B cell (primary cell): ENCODE measurements around the gene ERC2. TPM values are rescaled to one million over a fixed set of nuclear protein-coding genes. Genes with fewer than 3 reads are reported as not detected.

ENCODE experiments used
- ATAC-seq: fragments of 200-7000 bp; cut with Tn5 transposase; one replicate; pipeline ENCODE4 v1.10.0; 2021; ENCODE audit warnings: low read depth, mild to moderate bottlenecking, moderate number of reproducible peaks, moderate library complexity
- CTCF ChIA-PET: fragments of 350-600 bp; sonication (Branson Sonifier 250); formaldehyde crosslinking; loops from one replicate; lab custom pipeline; 2021; ENCODE audit warnings: antibody characterized with exemption, inconsistent platforms; lab: Charles Lee
- POLR2A ChIA-PET: fragments of 350-600 bp; sonication (Branson Sonifier 250); formaldehyde crosslinking; loops from one replicate; lab custom pipeline; 2021; ENCODE audit warnings: antibody characterized with exemption; lab: Charles Lee
- DNase-seq: peaks from one replicate; pipeline ENCODE4 v3.0.0; 2013
- H2AFZ ChIP-seq: 2 replicates; pipeline ENCODE4 v1.6.1; 2012; ENCODE audit warnings: mild to moderate bottlenecking, low read depth, low read length; ENCODE audit not compliant: insufficient read depth, poor library complexity, severe bottlenecking
- H3K27ac ChIP-seq, 2 donors: 1 replicate in 1 of 2; 2 replicates in 1 of 2; pipeline ENCODE4 v1.5.1; 2012 to 2013; ENCODE audit warnings: low read length in 2 of 2, mild to moderate bottlenecking in 2 of 2, moderate library complexity in 1 of 2
- H3K27me3 ChIP-seq, 4 experiments: fragments of 200-600 bp in 1 of 4; sonication (generic) in 1 of 4; replicated peaks in 1 of 4; 1 replicate in 2 of 4; 2 replicates in 2 of 4; pipeline versions ENCODE4 v1.6.1 to v1.7.0; 2013 to 2016; ENCODE audit warnings: low read length in 3 of 4, mild to moderate bottlenecking in 2 of 4, mixed read lengths in 1 of 4, moderate library complexity in 1 of 4; ENCODE audit not compliant: insufficient read depth in 4 of 4, control insufficient read depth in 3 of 4; ENCODE audit errors: control extremely low read depth in 1 of 4
- H3K36me3 ChIP-seq, 2 experiments: replicated peaks in 1 of 2; 1 replicate in 1 of 2; 2 replicates in 1 of 2; pipeline versions ENCODE4 v1.6.1 to v1.7.1; 2013; ENCODE audit warnings: low read length in 1 of 2; ENCODE audit not compliant: insufficient read depth in 2 of 2, control insufficient read depth in 1 of 2; ENCODE audit errors: control extremely low read depth in 1 of 2, extremely low read depth in 1 of 2
- H3K4me1 ChIP-seq, 2 donors: fragments of 200-600 bp in 1 of 2; sonication (generic) in 1 of 2; 1 replicate in 1 of 2; 2 replicates in 1 of 2; pipeline versions ENCODE4 v1.5.1 to v1.6.1; 2013 to 2017; ENCODE audit warnings: low read length in 2 of 2; ENCODE audit not compliant: control insufficient read depth in 2 of 2, insufficient read depth in 2 of 2
- H3K4me2 ChIP-seq: replicated peaks from 2 replicates; pipeline ENCODE3; 2012; ENCODE audit warnings: mild to moderate bottlenecking, low read depth, low read length; ENCODE audit not compliant: poor library complexity, severe bottlenecking
- H3K4me3 ChIP-seq, 5 experiments: fragments of 200-600 bp in 1 of 5; sonication (generic) in 1 of 5; 1 replicate in 3 of 5; 2 replicates in 2 of 5; pipeline versions ENCODE4 v1.5.1 to v1.7.0; 2011 to 2016; ENCODE audit warnings: low read length in 4 of 5, mild to moderate bottlenecking in 4 of 5, low read depth in 2 of 5, control low read depth in 1 of 5, moderate library complexity in 1 of 5; ENCODE audit not compliant: insufficient read depth in 1 of 5; ENCODE audit errors: control extremely low read depth in 1 of 5, extremely low read depth in 1 of 5
- H3K79me2 ChIP-seq: fragments of 200-600 bp; sonication (generic); one replicate; pipeline ENCODE4 v1.6.0; 2016; ENCODE audit warnings: low read length; ENCODE audit not compliant: control insufficient read depth, insufficient read depth
- H3K9ac ChIP-seq: fragments of 200-600 bp; sonication (generic); 2 replicates; pipeline ENCODE4 v1.6.1; 2017; ENCODE audit warnings: mild to moderate bottlenecking, low read length, moderate library complexity
- H3K9me3 ChIP-seq, 3 donors: one replicate each; pipeline versions ENCODE4 v1.6.1 to v1.7.1; 2013; ENCODE audit warnings: low read length in 2 of 3; ENCODE audit not compliant: control insufficient read depth in 2 of 3, insufficient read depth in 1 of 3; ENCODE audit errors: control extremely low read depth in 1 of 3
- H4K20me1 ChIP-seq: 2 replicates; pipeline ENCODE4 v1.6.0; 2012; ENCODE audit warnings: mild to moderate bottlenecking, low read length; ENCODE audit not compliant: insufficient read depth, control insufficient read depth, poor library complexity, severe bottlenecking
- H3K27ac Mint-ChIP-seq: one replicate; pipeline ENCODE4 v1.8.0; 2021; ENCODE audit warnings: mixed read lengths
- H3K27me3 Mint-ChIP-seq: one replicate; pipeline ENCODE4 v1.8.0; 2021; ENCODE audit warnings: mixed read lengths
- H3K4me1 Mint-ChIP-seq: one replicate; pipeline ENCODE4 v1.8.0; 2021; ENCODE audit warnings: mixed read lengths
- H3K4me3 Mint-ChIP-seq: one replicate; pipeline ENCODE4 v1.8.0; 2021; ENCODE audit warnings: mixed read lengths
- H3K9me3 Mint-ChIP-seq: one replicate; pipeline ENCODE4 v1.8.0; 2022; ENCODE audit warnings: mixed read lengths; ENCODE audit not compliant: insufficient read depth
- EZH2 ChIP-seq: IDR thresholded peaks from 2 replicates; pipeline ENCODE4 v1.6.1; 2012; ENCODE audit warnings: borderline replicate concordance, low read depth, mild to moderate bottlenecking, moderate library complexity, low read length; ENCODE audit not compliant: insufficient read depth, poor library complexity, severe bottlenecking
- WGBS: methylation state at CpG from one replicate; pipeline ENCODE4 v1.1.5; 2013; ENCODE audit warnings: missing lambda C conversion rate; ENCODE audit not compliant: insufficient coverage; 5-methylcytosine and 5-hydroxymethylcytosine counted together
- intact Hi-C: fragments of 100-400 bp; cut with micrococcal nuclease; formaldehyde crosslinking; loops from one replicate; pipeline ENCODE4 v1.10.0; 2022
- polyA plus RNA-seq: library from polyadenylated mRNA; depleted of rRNA; stranded (reverse); fragments of >200 nt; gene quantifications from 2 replicates; pipeline ENCODE4 v1.2.3, GENCODE V29; 2012
- total RNA-seq, 2 donors: library from RNA; stranded (reverse); fragments of 120-200 nt in 1 of 2; gene quantifications; 1 replicate in 1 of 2; 2 replicates in 1 of 2; pipeline versions ENCODE4 v1.2.3 to v1.2.4, GENCODE V29; 2013 to 2022
- TF ChIP-seq, protein P1 (sequence below): fragments of 200-600 bp; IDR thresholded peaks from one replicate; pipeline ENCODE4 v1.8.0; 2022; ENCODE audit warnings: antibody characterized with exemption, mild to moderate bottlenecking

Gene ERC2
- total and polyA plus RNA-seq, 2 donors (not counting 1 experiment from before 2014, with no cell fraction given): not detected

DNA sequence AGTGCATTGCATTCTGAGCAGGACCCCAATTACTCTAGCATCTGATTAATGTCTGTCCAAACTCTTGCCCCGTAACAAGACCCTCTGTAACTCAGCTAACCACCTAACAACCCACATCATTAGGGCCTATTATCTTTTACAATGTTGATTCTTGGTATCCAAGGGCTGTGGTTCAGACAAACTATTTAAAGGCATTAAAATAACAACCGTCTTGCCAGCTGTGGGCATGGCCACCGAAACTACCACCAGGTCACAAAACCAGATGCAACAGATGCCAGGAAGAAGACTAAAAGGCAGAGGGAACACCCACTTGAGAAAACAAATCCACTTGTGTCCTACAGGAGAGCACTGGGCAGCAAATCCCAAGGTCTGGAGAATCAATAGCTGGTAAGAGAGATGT is 262.9 kb downstream of the ERC2 start:
- Histone ChIP-seq H3K27me3 (peaks cover 0 to 2% (median 0%) of the 10 kb centered on the region in 4 experiments), H4K20me1 (no peaks in the 10 kb centered on the region), H3K9me3 (no peaks in the 10 kb centered on the region), H3K27ac (no peak overlapping the region), H2AFZ (no peak overlapping the region), H3K4me1 (no peaks in the 10 kb centered on the region), H3K79me2 (no peaks in the 10 kb centered on the region), H3K9ac (no peak overlapping the region), H3K36me3 (no peaks in the 10 kb centered on the region), H3K4me2 (no peak overlapping the region), H3K4me3 (no peak overlapping the region)
- CTCF ChIA-PET: no interaction called here
- 100% methylated on average over 2 of the region's 3 CpGs for WGBS
- Mint-ChIP-seq H3K4me1 (no peaks in the 10 kb centered on the region), H3K27ac (no peak overlapping the region), H3K9me3 (no peaks in the 10 kb centered on the region), H3K4me3 (no peak overlapping the region), H3K27me3 (peaks cover 4% of the 10 kb centered on the region)
- ATAC-seq (no peak), DNase-seq (no peak)
- no peak for TF ChIP-seq EZH2
- TF ChIP-seq, protein P1, sequence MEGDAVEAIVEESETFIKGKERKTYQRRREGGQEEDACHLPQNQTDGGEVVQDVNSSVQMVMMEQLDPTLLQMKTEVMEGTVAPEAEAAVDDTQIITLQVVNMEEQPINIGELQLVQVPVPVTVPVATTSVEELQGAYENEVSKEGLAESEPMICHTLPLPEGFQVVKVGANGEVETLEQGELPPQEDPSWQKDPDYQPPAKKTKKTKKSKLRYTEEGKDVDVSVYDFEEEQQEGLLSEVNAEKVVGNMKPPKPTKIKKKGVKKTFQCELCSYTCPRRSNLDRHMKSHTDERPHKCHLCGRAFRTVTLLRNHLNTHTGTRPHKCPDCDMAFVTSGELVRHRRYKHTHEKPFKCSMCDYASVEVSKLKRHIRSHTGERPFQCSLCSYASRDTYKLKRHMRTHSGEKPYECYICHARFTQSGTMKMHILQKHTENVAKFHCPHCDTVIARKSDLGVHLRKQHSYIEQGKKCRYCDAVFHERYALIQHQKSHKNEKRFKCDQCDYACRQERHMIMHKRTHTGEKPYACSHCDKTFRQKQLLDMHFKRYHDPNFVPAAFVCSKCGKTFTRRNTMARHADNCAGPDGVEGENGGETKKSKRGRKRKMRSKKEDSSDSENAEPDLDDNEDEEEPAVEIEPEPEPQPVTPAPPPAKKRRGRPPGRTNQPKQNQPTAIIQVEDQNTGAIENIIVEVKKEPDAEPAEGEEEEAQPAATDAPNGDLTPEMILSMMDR: no peak
- intact Hi-C loops: no loop called here
- POLR2A ChIA-PET: no interaction called here

GRCh38 chr3:56202997-56203396 is 265.3 kb downstream of the ERC2 start:
- DNase-seq: no peak
- H3K27ac ChIP-seq: no peak overlapping the region
- intact Hi-C loops: no loop called here
- H3K79me2 ChIP-seq: no peaks in the 10 kb centered on the region
- WGBS: no CpG with 5 or more reads among the region's 4 CpGs
- H3K9me3 Mint-ChIP-seq: no peaks in the 10 kb centered on the region
- no peaks in the 10 kb centered on the region for H3K9me3 ChIP-seq
- no peak overlapping the region for H3K4me3 Mint-ChIP-seq
- H3K27me3 Mint-ChIP-seq: peaks cover 4% of the 10 kb centered on the region
- CTCF ChIA-PET: no interaction called here
- POLR2A ChIA-PET: no interaction called here
- no peak overlapping the region for H2AFZ ChIP-seq
- no peaks in the 10 kb centered on the region for H3K4me1 Mint-ChIP-seq
- no peaks in the 10 kb centered on the region for H3K4me1 ChIP-seq
- ATAC-seq: no peak
- TF ChIP-seq EZH2: no peak
- TF ChIP-seq, protein P1: no peak
- H4K20me1 ChIP-seq: no peaks in the 10 kb centered on the region
- no peaks in the 10 kb centered on the region for H3K27me3 ChIP-seq
- no peak overlapping the region for H3K27ac Mint-ChIP-seq
- no peak overlapping the region for H3K4me3 ChIP-seq
- H3K4me2 ChIP-seq: no peak overlapping the region
- H3K9ac ChIP-seq: no peak overlapping the region
- no peaks in the 10 kb centered on the region for H3K36me3 ChIP-seq
